WERI-Rb-1 (cell line): ENCODE measurements around the gene FHAD1.
A peak's percentile ranks its signal among the peaks of the same experiment; 100 is the strongest.

Experiments used
- DNase-seq: peaks from one replicate; pipeline ENCODE4 v3.0.0-alpha.2; 2020
- H3K27ac ChIP-seq: fragments of 250-450 bp; sonication (Bioruptor Pico); 2 replicates; pipeline ENCODE4 v1.5.1; 2020; ENCODE audit warnings: mild to moderate bottlenecking, moderate library complexity
- H3K27me3 ChIP-seq: fragments of 250-450 bp; sonication (Bioruptor Pico); 2 replicates; pipeline ENCODE4 v1.5.1; 2021; ENCODE audit warnings: mild to moderate bottlenecking, low read depth, moderate library complexity; ENCODE audit not compliant: insufficient read depth, severe bottlenecking
- H3K36me3 ChIP-seq: fragments of 250-450 bp; sonication (Bioruptor Pico); 2 replicates; pipeline ENCODE4 v1.5.1; 2020; ENCODE audit warnings: mild to moderate bottlenecking, moderate library complexity
- H3K4me3 ChIP-seq: 2 replicates; pipeline ENCODE4 v1.5.1; 2011; ENCODE audit warnings: low read depth, mild to moderate bottlenecking, control low read depth, low read length
- H3K9me3 ChIP-seq: fragments of 250-450 bp; sonication (Bioruptor Pico); 2 replicates; pipeline ENCODE4 v1.5.1; 2021; ENCODE audit warnings: mild to moderate bottlenecking, moderate library complexity; ENCODE audit not compliant: severe bottlenecking
- TF ChIP-seq, protein P1 (sequence below): IDR thresholded peaks from 2 replicates; pipeline ENCODE4 v1.5.1; 2011; ENCODE audit warnings: low read depth, mild to moderate bottlenecking, control low read depth, inconsistent platforms, low read length

FHAD1 gene

DNA sequence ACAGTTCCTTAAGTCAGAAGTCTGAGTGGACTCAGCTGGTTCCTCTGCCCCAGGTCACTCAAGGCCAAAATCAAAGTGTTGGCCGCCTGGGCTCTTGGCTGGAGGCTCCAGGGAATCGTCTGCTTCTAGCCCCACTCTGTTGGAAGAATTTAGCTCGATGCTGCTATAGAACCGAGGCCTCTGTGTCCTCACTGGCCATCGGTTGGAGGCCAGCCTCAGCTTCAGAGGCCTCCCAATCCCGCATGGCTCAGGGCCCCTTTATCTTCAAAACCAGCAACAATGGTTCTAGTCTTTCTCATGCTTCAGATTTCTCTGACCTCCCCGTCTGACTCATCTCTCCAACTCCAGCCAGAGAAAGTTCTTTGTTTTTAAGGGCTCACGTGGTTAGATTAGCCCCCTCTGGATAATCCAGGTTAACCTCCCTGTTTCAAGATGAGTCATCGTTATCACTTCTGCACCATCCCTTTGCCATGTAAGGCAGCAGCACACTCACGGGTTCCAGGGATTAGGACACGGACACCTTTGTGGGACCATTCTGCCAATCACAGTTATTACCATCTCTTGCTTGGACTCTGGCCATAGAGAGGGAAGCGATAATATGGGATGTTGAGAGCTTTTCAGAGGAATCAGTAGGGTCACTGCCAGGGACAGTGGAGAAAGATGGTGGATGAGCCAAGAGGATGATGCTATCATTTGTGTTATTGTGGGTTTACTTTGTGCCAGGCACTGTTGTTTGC is 13.6 kb downstream of the FHAD1 start:
- H3K27me3 ChIP-seq = no peaks in the 10 kb centered on the region
- peaks cover 2% of the 10 kb centered on the region for H3K9me3 ChIP-seq
- peak; percentile 32 for DNase-seq
- no peak overlapping the region for H3K4me3 ChIP-seq
- TF ChIP-seq, protein P1, sequence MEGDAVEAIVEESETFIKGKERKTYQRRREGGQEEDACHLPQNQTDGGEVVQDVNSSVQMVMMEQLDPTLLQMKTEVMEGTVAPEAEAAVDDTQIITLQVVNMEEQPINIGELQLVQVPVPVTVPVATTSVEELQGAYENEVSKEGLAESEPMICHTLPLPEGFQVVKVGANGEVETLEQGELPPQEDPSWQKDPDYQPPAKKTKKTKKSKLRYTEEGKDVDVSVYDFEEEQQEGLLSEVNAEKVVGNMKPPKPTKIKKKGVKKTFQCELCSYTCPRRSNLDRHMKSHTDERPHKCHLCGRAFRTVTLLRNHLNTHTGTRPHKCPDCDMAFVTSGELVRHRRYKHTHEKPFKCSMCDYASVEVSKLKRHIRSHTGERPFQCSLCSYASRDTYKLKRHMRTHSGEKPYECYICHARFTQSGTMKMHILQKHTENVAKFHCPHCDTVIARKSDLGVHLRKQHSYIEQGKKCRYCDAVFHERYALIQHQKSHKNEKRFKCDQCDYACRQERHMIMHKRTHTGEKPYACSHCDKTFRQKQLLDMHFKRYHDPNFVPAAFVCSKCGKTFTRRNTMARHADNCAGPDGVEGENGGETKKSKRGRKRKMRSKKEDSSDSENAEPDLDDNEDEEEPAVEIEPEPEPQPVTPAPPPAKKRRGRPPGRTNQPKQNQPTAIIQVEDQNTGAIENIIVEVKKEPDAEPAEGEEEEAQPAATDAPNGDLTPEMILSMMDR = no peak
- H3K27ac ChIP-seq = no peak overlapping the region
- H3K36me3 ChIP-seq = no peaks in the 10 kb centered on the region

DNA sequence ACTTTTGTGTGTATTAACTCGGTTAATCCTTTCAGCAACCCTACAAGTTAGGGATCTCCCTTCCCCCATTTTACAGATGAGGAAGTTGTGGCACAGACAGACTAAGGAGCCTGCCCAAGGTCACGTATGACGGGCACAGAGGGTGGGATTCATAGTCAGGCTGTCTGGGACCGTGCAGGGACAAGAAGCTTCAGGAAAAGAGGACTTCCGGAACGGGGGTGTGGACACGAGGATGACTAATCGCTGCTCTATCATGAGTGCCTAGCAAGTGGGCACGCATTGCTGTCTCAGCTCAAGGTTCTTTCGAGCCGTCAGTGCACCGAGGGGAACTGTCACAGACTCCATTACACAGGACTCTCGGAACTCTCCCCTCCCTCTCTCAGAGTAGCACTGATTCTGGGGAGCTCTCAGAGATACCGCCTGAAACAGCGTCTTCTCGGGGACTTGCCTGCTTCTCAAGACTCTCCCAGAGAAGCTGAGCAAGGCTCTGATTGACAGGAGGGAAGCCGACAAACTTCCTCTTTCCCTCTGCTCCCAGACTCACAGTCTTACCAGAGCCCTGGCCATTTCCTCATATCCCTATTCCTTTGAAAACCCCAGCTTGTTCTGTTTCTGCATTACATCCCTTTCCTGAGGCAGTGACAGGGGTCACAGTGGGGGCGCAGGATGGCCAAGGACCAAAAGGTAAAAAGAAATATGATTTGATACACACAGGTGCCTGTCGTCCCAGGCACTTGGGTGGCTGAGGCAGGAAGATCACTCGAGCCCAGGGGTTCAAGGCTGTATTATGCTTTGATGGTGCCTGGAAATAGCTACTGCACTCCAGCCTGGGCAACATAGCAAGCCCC is 14.4 kb downstream of the FHAD1 start:
- H3K4me3 ChIP-seq = no peak overlapping the region
- TF ChIP-seq, protein P1 = no peak
- no peak for DNase-seq

DNA sequence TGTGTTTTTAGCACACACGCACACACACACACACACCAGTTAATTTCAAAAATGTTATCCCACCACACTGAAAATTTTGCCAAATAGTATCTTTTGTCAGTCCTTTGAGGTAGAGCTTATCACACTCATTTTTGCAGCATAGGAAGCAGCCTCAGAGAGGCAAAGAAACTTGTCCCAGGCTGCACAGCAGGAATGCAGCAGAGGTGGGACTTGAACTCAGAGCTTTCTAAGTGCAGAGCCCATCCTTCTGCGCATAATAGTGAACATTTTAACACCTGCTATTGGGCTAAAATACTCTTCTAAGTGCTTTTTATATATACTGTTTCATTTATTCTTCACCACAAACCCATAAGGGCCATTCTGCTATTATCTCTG is 15.0 kb downstream of the FHAD1 start:
- TF ChIP-seq, protein P1 = no peak
- H3K4me3 ChIP-seq = no peak overlapping the region
- peaks cover 2% of the 10 kb centered on the region for H3K9me3 ChIP-seq
- H3K27ac ChIP-seq = no peak overlapping the region
- H3K36me3 ChIP-seq = no peaks in the 10 kb centered on the region
- no peak for DNase-seq
- no peaks in the 10 kb centered on the region for H3K27me3 ChIP-seq

More for the DNA sequence above, 14.4 kb downstream of the FHAD1 start:
- H3K9me3 ChIP-seq = peaks cover 2% of the 10 kb centered on the region
- no peak overlapping the region for H3K27ac ChIP-seq
- no peaks in the 10 kb centered on the region for H3K27me3 ChIP-seq
- no peaks in the 10 kb centered on the region for H3K36me3 ChIP-seq

DNA sequence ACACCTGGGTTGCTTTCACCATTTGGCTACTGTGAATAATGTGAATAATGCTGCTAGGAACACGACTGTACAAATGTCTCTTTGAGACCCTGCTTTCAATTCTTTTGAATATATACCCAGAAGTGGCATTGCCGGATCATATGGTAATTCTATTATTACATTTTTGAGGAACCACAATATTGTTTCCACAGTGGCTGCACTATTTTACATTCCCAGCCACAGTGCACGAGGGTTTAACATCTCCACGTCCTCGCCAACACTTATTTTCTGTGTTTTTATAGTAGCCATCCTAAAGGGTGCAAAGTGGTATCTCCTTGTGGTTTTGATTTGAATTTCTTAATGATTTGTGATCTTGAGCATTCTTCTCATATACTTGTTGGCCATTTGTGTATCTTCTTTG is 15.7 kb downstream of the FHAD1 start:
- H3K4me3 ChIP-seq = no peak overlapping the region
- no peaks in the 10 kb centered on the region for H3K27me3 ChIP-seq
- TF ChIP-seq, protein P1 = no peak
- DNase-seq = no peak
- no peak overlapping the region for H3K27ac ChIP-seq
- no peaks in the 10 kb centered on the region for H3K36me3 ChIP-seq
- peaks cover 2% of the 10 kb centered on the region for H3K9me3 ChIP-seq

DNA sequence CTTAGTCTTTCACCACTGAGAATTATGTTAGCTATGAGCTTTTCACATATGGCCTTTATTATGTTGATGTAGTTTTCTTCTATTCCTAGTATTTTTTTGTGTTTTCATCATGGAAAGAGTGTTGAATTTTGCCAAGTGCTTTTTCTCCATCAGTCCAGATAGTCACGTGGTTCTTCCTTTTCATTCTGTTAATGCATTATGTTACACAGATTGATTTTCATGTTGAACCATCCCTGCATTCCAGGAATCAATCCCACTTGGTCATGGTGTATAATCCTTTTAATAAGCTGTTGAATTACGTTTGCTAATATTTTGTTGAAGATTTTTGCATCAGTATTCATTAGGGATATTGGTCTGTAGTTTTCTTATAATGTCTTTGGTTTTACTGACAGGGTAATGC is 17.7 kb downstream of the FHAD1 start:
- Histone ChIP-seq H3K27me3 (no peaks in the 10 kb centered on the region), H3K9me3 (peaks cover 2% of the 10 kb centered on the region), H3K27ac (no peak overlapping the region), H3K36me3 (no peaks in the 10 kb centered on the region), H3K4me3 (no peak overlapping the region)
- TF ChIP-seq, protein P1 = no peak
- no peak for DNase-seq
